Keratinocyte (primary cell): ENCODE data around the gene SASH1. TPM values are rescaled to one million over a fixed set of nuclear protein-coding genes. Genes with fewer than 3 reads are reported as not detected.
"Not testable (repeated sequence)": the region's sequence is repeated elsewhere in the genome, so short reads cannot be mapped to it uniquely, and the experiment has no call there.

Source experiments
- DNase-seq: peaks from one replicate; pipeline ENCODE4 v3.0.0-alpha.2; 2011; ENCODE audit warnings: low read depth, missing footprints, low spot score
- FAIRE-seq: peaks from 2 replicates; lab custom pipeline; 2011; peaks lifted over from hg19 to GRCh38; lab: Jason Lieb, UNC
- H2AFZ ChIP-seq: 2 replicates; pipeline ENCODE4 v1.6.0; 2012; ENCODE audit warnings: low read length, control low read depth, inconsistent platforms; ENCODE audit not compliant: control insufficient read depth
- H3K27ac ChIP-seq: 2 replicates; pipeline ENCODE4 v1.5.1; 2011; ENCODE audit warnings: low read length; ENCODE audit not compliant: control insufficient read depth, insufficient read depth
- H3K27me3 ChIP-seq: 3 replicates; pipeline ENCODE4 v1.6.0; 2011; ENCODE audit warnings: low read length; ENCODE audit not compliant: control insufficient read depth, insufficient read depth; ENCODE audit errors: extremely low read depth
- H3K36me3 ChIP-seq, 2 experiments: 2 replicates in 1 of 2; 3 replicates in 1 of 2; pipeline ENCODE4 v1.5.1; 2011; ENCODE audit warnings: low read length in 2 of 2, mild to moderate bottlenecking in 1 of 2; ENCODE audit not compliant: control insufficient read depth in 2 of 2, insufficient read depth in 2 of 2; ENCODE audit errors: extremely low read depth in 1 of 2
- H3K4me1 ChIP-seq: 3 replicates; pipeline ENCODE4 v1.5.1; 2011; ENCODE audit warnings: low read length; ENCODE audit not compliant: control insufficient read depth, insufficient read depth; ENCODE audit errors: extremely low read depth
- H3K4me2 ChIP-seq: 3 replicates; pipeline ENCODE4 v1.6.0; 2011; ENCODE audit warnings: low read depth, low read length; ENCODE audit not compliant: control insufficient read depth, insufficient read depth; ENCODE audit errors: extremely low read depth
- H3K4me3 ChIP-seq, 3 experiments: fragments of 200-600 bp in 1 of 3; sonication (generic) in 1 of 3; 2 replicates in 2 of 3; 3 replicates in 1 of 3; pipeline ENCODE4 v1.5.1; 2011 to 2016; ENCODE audit warnings: low read length in 3 of 3, mild to moderate bottlenecking in 3 of 3, control low read depth in 2 of 3, inconsistent platforms in 1 of 3, low read depth in 1 of 3, mixed read lengths in 1 of 3, mixed run types in 1 of 3, moderate library complexity in 1 of 3; ENCODE audit not compliant: control insufficient read depth in 2 of 3, insufficient read depth in 2 of 3; ENCODE audit errors: extremely low read depth in 1 of 3
- H3K79me2 ChIP-seq: 2 replicates; pipeline ENCODE4 v1.6.0; 2012; ENCODE audit warnings: low read length; ENCODE audit not compliant: control insufficient read depth, insufficient read depth
- H3K9ac ChIP-seq: 3 replicates; pipeline ENCODE4 v1.6.0; 2011; ENCODE audit warnings: low read length; ENCODE audit not compliant: control insufficient read depth, insufficient read depth; ENCODE audit errors: extremely low read depth
- H3K9me1 ChIP-seq: 3 replicates; pipeline ENCODE4 v1.6.0; 2011; ENCODE audit warnings: low read length; ENCODE audit not compliant: control insufficient read depth, insufficient read depth; ENCODE audit errors: extremely low read depth
- H3K9me3 ChIP-seq: 2 replicates; pipeline ENCODE4 v1.5.1; 2012; ENCODE audit warnings: low read depth, low read length; ENCODE audit not compliant: control insufficient read depth
- H4K20me1 ChIP-seq: 3 replicates; pipeline ENCODE4 v1.6.0; 2011; ENCODE audit warnings: low read length; ENCODE audit not compliant: control insufficient read depth, insufficient read depth; ENCODE audit errors: extremely low read depth
- CTCF ChIP-seq, 3 experiments: IDR thresholded peaks in 1 of 3; conservative IDR thresholded peaks in 1 of 3; optimal IDR thresholded peaks in 1 of 3; 2 replicates in 2 of 3; 3 replicates in 1 of 3; pipeline versions ENCODE3 to v1.5.1; 2011; ENCODE audit warnings: low read length in 3 of 3, mild to moderate bottlenecking in 3 of 3, moderate library complexity in 2 of 3, control low read depth in 1 of 3, inconsistent platforms in 1 of 3; ENCODE audit not compliant: insufficient read depth in 2 of 3; ENCODE audit errors: extremely low read depth in 1 of 3
- EZH2 ChIP-seq: IDR thresholded peaks from one replicate; pipeline ENCODE4 v1.6.1; 2012; ENCODE audit warnings: inconsistent platforms, mild to moderate bottlenecking, low read length, moderate library complexity
- dilution Hi-C: fragments of 300-500 bp; cut with MboI; formaldehyde crosslinking; loops from one replicate; pipeline ENCODE4 v1.7.0; 2020; ENCODE audit warnings: low sequenced_read_pairs; ENCODE audit not compliant: extremely low pct_ligation_motif_present
- polyA plus RNA-seq, 5 experiments: library from polyadenylated mRNA; depleted of rRNA in 3 of 5; stranded (reverse) in 3 of 5; stranded (forward) in 1 of 5; unstranded in 1 of 5; fragments of >200 nt; gene quantifications; 1 replicate in 1 of 5; 2 replicates in 3 of 5; 3 replicates in 1 of 5; pipeline versions ENCODE4 v1.2.1 to v1.2.3, GENCODE V29; 2011 to 2012; ENCODE audit warnings: missing spikeins in 2 of 5, low read depth in 1 of 5, low replicate concordance in 1 of 5

SASH1 gene
- polyA plus RNA-seq, 1 donor (not counting 4 experiments of a cell fraction or from before 2014, with no cell fraction given) = 4.4 TPM

- H3K4me1 ChIP-seq = no peaks in the 10 kb centered on the region
- dilution Hi-C loops = no loop called here
- H3K4me3 ChIP-seq = no peak overlapping the region
- H3K9me1 ChIP-seq = no peaks in the 10 kb centered on the region
- DNase-seq = no peak
- H3K9ac ChIP-seq = no peak overlapping the region
- H3K4me2 ChIP-seq = no peak overlapping the region
- no peaks in the 10 kb centered on the region for H3K36me3 ChIP-seq
- no peak overlapping the region for H2AFZ ChIP-seq
- no peaks in the 10 kb centered on the region for H3K79me2 ChIP-seq
- no peaks in the 10 kb centered on the region for H3K9me3 ChIP-seq
- peaks cover 7% of the 10 kb centered on the region for H3K27me3 ChIP-seq
- H4K20me1 ChIP-seq = no peaks in the 10 kb centered on the region
- no peak overlapping the region for H3K27ac ChIP-seq
- TF ChIP-seq EZH2 = no peak
- FAIRE-seq = no peak
Observed at GRCh38 chr6:148583631-148584030, 241.0 kb downstream of the SASH1 start.

- H3K27me3 ChIP-seq, H3K9me3 ChIP-seq, H3K9ac ChIP-seq, H4K20me1 ChIP-seq, H3K79me2 ChIP-seq, dilution Hi-C loops, H3K4me3 ChIP-seq, H3K4me2 ChIP-seq, FAIRE-seq, H2AFZ ChIP-seq, DNase-seq, H3K4me1 ChIP-seq, H3K9me1 ChIP-seq, H3K27ac ChIP-seq, H3K36me3 ChIP-seq: not testable (repeated sequence)
Observed at GRCh38 chr6:148585641-148586040, 243.0 kb downstream of the SASH1 start.

- Histone ChIP-seq H4K20me1 (no peaks in the 10 kb centered on the region), H3K27ac (no peak overlapping the region), H3K79me2 (no peaks in the 10 kb centered on the region), H3K4me3 (no peak overlapping the region), H3K27me3 (peaks cover 9% of the 10 kb centered on the region), H3K9me1 (no peaks in the 10 kb centered on the region), H3K9me3 (no peaks in the 10 kb centered on the region), H3K4me2 (no peak overlapping the region), H3K9ac (no peak overlapping the region), H3K36me3 (no peaks in the 10 kb centered on the region), H3K4me1 (no peaks in the 10 kb centered on the region), H2AFZ (no peak overlapping the region)
- DNase-seq (no peak), FAIRE-seq (no peak)
- TF ChIP-seq CTCF (optimal IDR thresholded peaks at IDR 0.05 in 1 of 3, IDR thresholded peaks at IDR 0.05 in 1 of 3, conservative IDR thresholded peaks at IDR 0.05 in 1 of 3; ENCODE audit: extremely low read depth in 1 of 3, insufficient read depth in 2 of 3, low read length in 3 of 3) (no peak), EZH2 (no peak)
- dilution Hi-C loops = no loop called here
Observed at GRCh38 chr6:148590883-148591282, 248.2 kb downstream of the SASH1 start.
